GM12891 (cell line): ENCODE measurements around the gene ARPC5.

ENCODE experiments used
- POLR2A ChIP-seq: IDR thresholded peaks from 2 replicates; pipeline ENCODE4 v1.6.1; 2011; ENCODE audit warnings: low read depth, low read length, control low read depth
- POLR2AphosphoS5 ChIP-seq: IDR thresholded peaks from 2 replicates; pipeline ENCODE4 v1.6.1; 2011; ENCODE audit warnings: low read depth, low read length, control low read depth
- SPI1 ChIP-seq: IDR thresholded peaks from 2 replicates; pipeline ENCODE4 v1.6.1; 2011; ENCODE audit warnings: low read depth, low read length, control low read depth
- TAF1 ChIP-seq: IDR thresholded peaks from 2 replicates; pipeline ENCODE4 v1.6.1; 2011; ENCODE audit warnings: low read depth, low read length, control low read depth

GRCh38 chr1:183609313-183609712 lies 26.3 kb downstream of the ARPC5 start:
- TF ChIP-seq POLR2AphosphoS5: no peak
- TF ChIP-seq POLR2A: no peak
- no peak for TF ChIP-seq SPI1
- no peak for TF ChIP-seq TAF1
